Uterus (tissue), 2 donors: ENCODE results near the gene PANK3.

Experiments
- CTCF ChIP-seq, 4 experiments: fragments of 200-600 bp in 2 of 4; fragments of 450-650 bp in 2 of 4; sonication (generic) in 2 of 4; IDR thresholded peaks; one replicate each; pipeline ENCODE4 v1.5.1; 2016 to 2019; ENCODE audit warnings: antibody characterized with exemption in 4 of 4, mild to moderate bottlenecking in 2 of 4, moderate library complexity in 1 of 4
- POLR2A ChIP-seq, 2 donors: fragments of 450-650 bp; IDR thresholded peaks; one replicate each; pipeline ENCODE4 v1.6.1; 2016; ENCODE audit warnings: antibody characterized with exemption in 2 of 2, mild to moderate bottlenecking in 1 of 2, moderate library complexity in 1 of 2

- TF ChIP-seq POLR2A (IDR thresholded peaks at IDR 0.05) (no peak), CTCF (IDR thresholded peaks at IDR 0.05) (no peak)
Measured at GRCh38 chr5:168527756-168528295, 51.3 kb downstream of the PANK3 start.
